Coronary artery (tissue), 2 donors: ENCODE results near the gene CAPN11.
A peak's percentile ranks its signal among the peaks of the same experiment; 100 is the strongest.
"Not testable (repeated sequence)": the region's sequence is repeated elsewhere in the genome, so short reads cannot be mapped to it uniquely, and the experiment has no call there.

Source experiments
- DNase-seq: peaks from one replicate; pipeline ENCODE4 v3.0.0-alpha.2; 2017; ENCODE audit warnings: low spot score
- H3K27ac ChIP-seq, 2 donors: fragments of 200-600 bp; sonication (generic); one replicate each; pipeline ENCODE4 v1.5.1; 2016 to 2019
- H3K4me3 ChIP-seq: fragments of 200-600 bp; sonication (generic); 2 replicates; pipeline ENCODE4 v1.5.1; 2016; ENCODE audit warnings: mild to moderate bottlenecking, moderate library complexity
- CTCF ChIP-seq: fragments of 200-600 bp; sonication (generic); IDR thresholded peaks from one replicate; pipeline ENCODE4 v1.5.1; 2019; ENCODE audit warnings: antibody characterized with exemption

CAPN11 gene

DNA sequence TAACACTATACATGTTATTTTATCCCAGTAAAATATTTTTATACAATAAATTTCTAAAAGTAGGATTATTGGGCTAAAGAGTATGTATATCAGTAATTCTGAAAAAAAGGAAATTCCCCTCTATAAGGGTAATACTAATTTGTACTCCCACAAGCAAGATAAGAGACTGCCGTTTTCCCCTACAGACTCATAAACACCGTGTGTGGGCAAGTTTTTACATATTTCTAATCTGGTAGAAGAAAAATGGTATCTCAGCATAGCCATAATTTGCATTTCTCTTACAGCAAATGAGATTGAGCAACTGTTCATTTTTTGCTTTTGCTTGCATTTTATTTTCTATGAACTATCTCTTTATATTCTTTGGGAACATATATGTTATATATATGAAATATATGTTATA is 32.1 kb downstream of the CAPN11 start:
- Histone ChIP-seq H3K4me3 (no peak overlapping the region), H3K27ac (no peak overlapping the region)
- TF ChIP-seq CTCF = no peak
- DNase-seq = no peak

GRCh38 chr6:44192428-44193041 is 33.9 kb downstream of the CAPN11 start:
- no peak for TF ChIP-seq CTCF
- H3K4me3 ChIP-seq = no peak overlapping the region
- no peak overlapping the region for H3K27ac ChIP-seq
- no peak for DNase-seq

- no peak overlapping the region for H3K4me3 ChIP-seq
- TF ChIP-seq CTCF = no peak
- DNase-seq = no peak
- no peak overlapping the region for H3K27ac ChIP-seq
These were observed 34.8 kb downstream of the CAPN11 start for GRCh38 chr6:44193307-44193910.

DNA sequence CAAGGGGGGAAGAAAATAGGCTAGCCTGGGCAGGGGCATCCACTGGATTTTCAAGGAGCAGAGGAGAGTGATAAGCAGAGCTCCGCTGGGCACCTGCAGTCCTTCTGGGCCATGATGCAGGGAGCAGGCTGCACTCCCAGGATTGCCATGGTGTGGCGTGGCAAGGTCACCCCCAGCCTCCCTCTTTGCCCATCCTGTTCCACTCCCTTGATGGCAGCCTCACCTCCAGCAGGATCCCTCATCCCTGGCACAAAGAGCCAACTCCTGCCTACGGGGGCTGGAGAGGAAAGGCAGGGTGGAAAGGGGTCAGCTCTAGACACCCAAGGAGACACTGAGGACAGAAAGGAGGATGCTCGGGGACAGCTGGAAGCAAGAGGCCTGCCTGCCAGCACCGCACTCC is 35.7 kb downstream of the CAPN11 start:
- H3K4me3 ChIP-seq = no peak overlapping the region
- no peak overlapping the region for H3K27ac ChIP-seq
- TF ChIP-seq CTCF = no peak
- no peak for DNase-seq

- DNase-seq, H3K27ac ChIP-seq, H3K4me3 ChIP-seq: not testable (repeated sequence)
These were observed 37.7 kb downstream of the CAPN11 start for GRCh38 chr6:44196351-44196750.

DNA sequence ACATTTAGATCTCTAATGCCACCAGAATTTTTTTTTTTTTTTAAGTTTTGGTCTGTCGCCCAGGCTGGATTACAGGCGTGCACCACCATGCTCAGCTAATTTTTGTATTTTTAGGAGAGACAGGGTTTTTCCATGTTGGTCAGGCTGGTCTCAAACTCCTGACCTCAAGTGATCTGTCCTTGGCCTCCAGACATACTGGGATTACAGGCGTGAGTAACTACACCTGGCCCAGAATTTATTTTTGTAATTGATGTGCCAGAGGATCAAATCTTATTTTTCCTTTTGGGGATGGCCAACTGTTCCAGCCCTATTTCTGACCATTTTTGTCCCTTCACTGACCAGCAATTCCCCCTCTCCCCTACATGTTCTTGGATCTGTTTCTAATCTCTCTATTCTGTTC is 40.1 kb downstream of the CAPN11 start:
- peak overlapping the region; percentile 51 to 64 for H3K27ac ChIP-seq
- no peak for DNase-seq
- no peak for TF ChIP-seq CTCF
- H3K4me3 ChIP-seq = no peak overlapping the region

GRCh38 chr6:44199883-44200282 is 41.3 kb downstream of the CAPN11 start:
- no peak overlapping the region for H3K27ac ChIP-seq
- no peak overlapping the region for H3K4me3 ChIP-seq
- no peak for TF ChIP-seq CTCF
- no peak for DNase-seq
